Measurements from ENCODE around the gene GMIP.
A peak's percentile ranks its signal among the peaks of the same experiment; 100 is the strongest.

- TF ChIP-seq, protein P1, sequence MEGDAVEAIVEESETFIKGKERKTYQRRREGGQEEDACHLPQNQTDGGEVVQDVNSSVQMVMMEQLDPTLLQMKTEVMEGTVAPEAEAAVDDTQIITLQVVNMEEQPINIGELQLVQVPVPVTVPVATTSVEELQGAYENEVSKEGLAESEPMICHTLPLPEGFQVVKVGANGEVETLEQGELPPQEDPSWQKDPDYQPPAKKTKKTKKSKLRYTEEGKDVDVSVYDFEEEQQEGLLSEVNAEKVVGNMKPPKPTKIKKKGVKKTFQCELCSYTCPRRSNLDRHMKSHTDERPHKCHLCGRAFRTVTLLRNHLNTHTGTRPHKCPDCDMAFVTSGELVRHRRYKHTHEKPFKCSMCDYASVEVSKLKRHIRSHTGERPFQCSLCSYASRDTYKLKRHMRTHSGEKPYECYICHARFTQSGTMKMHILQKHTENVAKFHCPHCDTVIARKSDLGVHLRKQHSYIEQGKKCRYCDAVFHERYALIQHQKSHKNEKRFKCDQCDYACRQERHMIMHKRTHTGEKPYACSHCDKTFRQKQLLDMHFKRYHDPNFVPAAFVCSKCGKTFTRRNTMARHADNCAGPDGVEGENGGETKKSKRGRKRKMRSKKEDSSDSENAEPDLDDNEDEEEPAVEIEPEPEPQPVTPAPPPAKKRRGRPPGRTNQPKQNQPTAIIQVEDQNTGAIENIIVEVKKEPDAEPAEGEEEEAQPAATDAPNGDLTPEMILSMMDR (IDR thresholded peaks at IDR 0.05; ENCODE audit: low read depth, low read length, missing input control) = no peak
- no peak for TF ChIP-seq ZBTB33 (IDR thresholded peaks at IDR 0.05)
- TF ChIP-seq YY1 (IDR thresholded peaks at IDR 0.05) = no peak
- TF ChIP-seq ATF3 (IDR thresholded peaks at IDR 0.05) = no peak
- TF ChIP-seq RXRA (IDR thresholded peaks at IDR 0.05) = no peak
- no peak for TF ChIP-seq RAD21 (IDR thresholded peaks at IDR 0.05)
- TF ChIP-seq TAF1 (conservative IDR thresholded peaks at IDR 0.05) = no peak
- no peak for TF ChIP-seq FOXA1 (IDR thresholded peaks at IDR 0.05)
- TF ChIP-seq GABPA (IDR thresholded peaks at IDR 0.05 in 1 of 2, conservative IDR thresholded peaks at IDR 0.05 in 1 of 2) = no peak
- no peak for TF ChIP-seq SP1 (IDR thresholded peaks at IDR 0.05)
- no peak for TF ChIP-seq REST (IDR thresholded peaks at IDR 0.05)
- TF ChIP-seq JUND (IDR thresholded peaks at IDR 0.05) = peak in 1 of 2 donors; percentile 58
- TF ChIP-seq, protein P2, sequence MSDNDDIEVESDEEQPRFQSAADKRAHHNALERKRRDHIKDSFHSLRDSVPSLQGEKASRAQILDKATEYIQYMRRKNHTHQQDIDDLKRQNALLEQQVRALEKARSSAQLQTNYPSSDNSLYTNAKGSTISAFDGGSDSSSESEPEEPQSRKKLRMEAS (IDR thresholded peaks at IDR 0.05) = no peak
- no peak for TF ChIP-seq NR2F2 (IDR thresholded peaks at IDR 0.05)
Measured at GRCh38 chr19:19591133-19591825, 52.2 kb downstream of the GMIP start.

Measured in liver (tissue), 3 donors.